Activated B cell treated with CpG ODN at 0.5 μM for 24 hours (primary cell): ENCODE measurements around the gene CDH2. TPM values are rescaled to one million over a fixed set of nuclear protein-coding genes. Genes with fewer than 3 reads are reported as not detected.

Experiments
- ATAC-seq: fragments of 200-7000 bp; cut with Tn5 transposase; one replicate; pipeline ENCODE4 v1.10.0; 2021; ENCODE audit warnings: low read depth, mild to moderate bottlenecking, moderate library complexity
- CTCF ChIA-PET: fragments of 350-600 bp; sonication (Branson Sonifier 250); formaldehyde crosslinking; loops from one replicate; lab custom pipeline; 2021; ENCODE audit warnings: antibody characterized with exemption; lab: Charles Lee
- POLR2A ChIA-PET: fragments of 350-600 bp; sonication (Branson Sonifier 250); formaldehyde crosslinking; loops from one replicate; lab custom pipeline; 2021; ENCODE audit warnings: antibody characterized with exemption; lab: Charles Lee
- DNase-seq: peaks from one replicate; pipeline ENCODE4 v3.0.0; 2022
- H3K27ac Mint-ChIP-seq: one replicate; pipeline ENCODE4 v1.8.0; 2020; ENCODE audit warnings: mixed read lengths
- H3K27me3 Mint-ChIP-seq: one replicate; pipeline ENCODE4 v1.8.0; 2021; ENCODE audit warnings: mixed read lengths
- H3K36me3 Mint-ChIP-seq: one replicate; pipeline ENCODE4 v1.8.0; 2021; ENCODE audit warnings: low read depth, mixed read lengths
- H3K4me1 Mint-ChIP-seq: one replicate; pipeline ENCODE4 v1.8.0; 2021; ENCODE audit warnings: mixed read lengths
- H3K4me3 Mint-ChIP-seq: one replicate; pipeline ENCODE4 v1.8.0; 2020; ENCODE audit warnings: mild to moderate bottlenecking, mixed read lengths
- H3K9me3 Mint-ChIP-seq: one replicate; pipeline ENCODE4 v1.8.0; 2020; ENCODE audit warnings: mixed read lengths
- CTCF ChIP-seq: fragments of 200-600 bp; IDR thresholded peaks from one replicate; pipeline ENCODE4 v1.8.0; 2022; ENCODE audit warnings: antibody characterized with exemption, mild to moderate bottlenecking
- intact Hi-C: fragments of 100-400 bp; cut with micrococcal nuclease; formaldehyde crosslinking; loops from one replicate; pipeline ENCODE4 v1.15.1; 2024
- total RNA-seq: library from RNA; stranded (reverse); gene quantifications from 2 replicates; pipeline ENCODE4 v1.2.3, GENCODE V29; 2022

The CDH2 gene
- total RNA-seq, 1 donor from 2014 or later, result not detected

- ChIA-PET CTCF (no interaction called here), POLR2A (no interaction called here)
- ATAC-seq (no peak), DNase-seq (no peak)
- Mint-ChIP-seq H3K36me3 (no peaks in the 10 kb centered on the region), H3K27me3 (no peaks in the 10 kb centered on the region), H3K4me3 (no peak overlapping the region), H3K4me1 (no peaks in the 10 kb centered on the region), H3K27ac (no peak overlapping the region), H3K9me3 (peaks cover 2% of the 10 kb centered on the region)
- TF ChIP-seq CTCF, result no peak
- intact Hi-C loops, result no loop called here
Observed at GRCh38 chr18:28201056-28201455, 24.1 kb upstream of the CDH2 start.

- CTCF ChIA-PET, result no interaction called here
- no peaks in the 10 kb centered on the region for H3K4me1 Mint-ChIP-seq
- TF ChIP-seq CTCF, result no peak
- H3K27me3 Mint-ChIP-seq, result no peaks in the 10 kb centered on the region
- ATAC-seq, result no peak
- no peak for DNase-seq
- H3K9me3 Mint-ChIP-seq, result peaks cover 2% of the 10 kb centered on the region
- H3K36me3 Mint-ChIP-seq, result no peaks in the 10 kb centered on the region
- intact Hi-C loops, result no loop called here
- POLR2A ChIA-PET, result no interaction called here
- H3K4me3 Mint-ChIP-seq, result no peak overlapping the region
- no peak overlapping the region for H3K27ac Mint-ChIP-seq
Observed at GRCh38 chr18:28198620-28199019, 21.7 kb upstream of the CDH2 start.

- ATAC-seq (no peak), DNase-seq (no peak)
- POLR2A ChIA-PET, result no interaction called here
- CTCF ChIA-PET, result no interaction called here
- no peaks in the 10 kb centered on the region for H3K27me3 Mint-ChIP-seq
- no peak for TF ChIP-seq CTCF
- H3K36me3 Mint-ChIP-seq, result no peaks in the 10 kb centered on the region
- intact Hi-C loops, result no loop called here
- H3K9me3 Mint-ChIP-seq, result no peaks in the 10 kb centered on the region
- H3K4me3 Mint-ChIP-seq, result no peak overlapping the region
- no peaks in the 10 kb centered on the region for H3K4me1 Mint-ChIP-seq
- H3K27ac Mint-ChIP-seq, result no peak overlapping the region
Observed at GRCh38 chr18:28193177-28193778, 16.3 kb upstream of the CDH2 start.

- intact Hi-C loops, result no loop called here
- H3K36me3 Mint-ChIP-seq, result no peaks in the 10 kb centered on the region
- DNase-seq (no peak), ATAC-seq (no peak)
- no peak overlapping the region for H3K4me3 Mint-ChIP-seq
- POLR2A ChIA-PET, result no interaction called here
- H3K27ac Mint-ChIP-seq, result no peak overlapping the region
- no peaks in the 10 kb centered on the region for H3K27me3 Mint-ChIP-seq
- H3K4me1 Mint-ChIP-seq, result no peaks in the 10 kb centered on the region
- CTCF ChIA-PET, result no interaction called here
- no peaks in the 10 kb centered on the region for H3K9me3 Mint-ChIP-seq
- TF ChIP-seq CTCF, result no peak
Observed at GRCh38 chr18:28189400-28190239, 12.7 kb upstream of the CDH2 start.

GRCh38 chr18:28185121-28185520 is 8.2 kb upstream of the CDH2 start:
- CTCF ChIA-PET, result no interaction called here
- ATAC-seq (no peak), DNase-seq (no peak)
- Mint-ChIP-seq H3K27ac (no peak overlapping the region), H3K36me3 (no peaks in the 10 kb centered on the region), H3K4me3 (no peak overlapping the region), H3K4me1 (no peaks in the 10 kb centered on the region), H3K27me3 (peaks cover 8% of the 10 kb centered on the region), H3K9me3 (no peaks in the 10 kb centered on the region)
- intact Hi-C loops, result no loop called here
- POLR2A ChIA-PET, result no interaction called here
- TF ChIP-seq CTCF, result no peak
